Lung (tissue), 12 donors: ENCODE measurements around the gene SLC26A1. TPM values are rescaled to one million over a fixed set of nuclear protein-coding genes. Genes with fewer than 3 reads are reported as not detected.
A peak's percentile ranks its signal among the peaks of the same experiment; 100 is the strongest.

Source experiments
- ATAC-seq: fragments of 200-7000 bp; cut with Tn5 transposase; one replicate; pipeline ENCODE4 v1.9.1; 2020; ENCODE audit warnings: moderate number of reproducible peaks; ENCODE audit not compliant: insufficient read depth, low FRiP score
- DNase-seq, 3 donors: peaks; one replicate each; pipeline ENCODE4 v3.0.0-alpha.2; 2013 to 2017
- H3K27ac ChIP-seq, 2 donors: one replicate each; pipeline ENCODE4 v1.5.1; 2013; ENCODE audit warnings: mild to moderate bottlenecking in 2 of 2, moderate library complexity in 2 of 2, control low read depth in 1 of 2, inconsistent platforms in 1 of 2, low read depth in 1 of 2, low read length in 1 of 2
- H3K27me3 ChIP-seq, 3 donors: one replicate each; pipeline ENCODE4 v1.5.1; 2013; ENCODE audit warnings: low read length in 2 of 3; ENCODE audit not compliant: control insufficient read depth in 3 of 3, insufficient read depth in 3 of 3
- H3K36me3 ChIP-seq, 4 donors: one replicate each; pipeline ENCODE4 v1.5.1; 2013; ENCODE audit warnings: low read length in 4 of 4, mild to moderate bottlenecking in 1 of 4, moderate library complexity in 1 of 4; ENCODE audit not compliant: control insufficient read depth in 4 of 4, insufficient read depth in 4 of 4
- H3K4me1 ChIP-seq, 5 donors: one replicate each; pipeline ENCODE4 v1.5.1; 2013; ENCODE audit warnings: low read length in 5 of 5, mild to moderate bottlenecking in 2 of 5, moderate library complexity in 1 of 5; ENCODE audit not compliant: control insufficient read depth in 5 of 5, insufficient read depth in 5 of 5
- H3K4me3 ChIP-seq: one replicate; pipeline ENCODE4 v1.5.1; 2013; ENCODE audit warnings: mild to moderate bottlenecking, control low read depth, moderate library complexity
- H3K9ac ChIP-seq, 2 donors: one replicate each; pipeline ENCODE4 v1.5.1; 2013; ENCODE audit warnings: low read length in 2 of 2, control low read depth in 1 of 2; ENCODE audit not compliant: insufficient read depth in 1 of 2
- H3K9me3 ChIP-seq, 4 donors: one replicate each; pipeline ENCODE4 v1.5.1; 2013; ENCODE audit warnings: low read length in 3 of 4, mild to moderate bottlenecking in 1 of 4, moderate library complexity in 1 of 4; ENCODE audit not compliant: control insufficient read depth in 4 of 4, insufficient read depth in 3 of 4
- WGBS, 2 donors: extraction: QIAGEN DNeasy Blood & Tissue Kit; methylation state at CpG; one replicate each; pipeline ENCODE4 v1.1.7; 2013; 5-methylcytosine and 5-hydroxymethylcytosine counted together
- polyA plus RNA-seq, 2 donors: library from polyadenylated mRNA; stranded (reverse); fragments of 200-250 nt; gene quantifications; one replicate each; pipeline ENCODE4 v1.2.1, GENCODE V29; 2013
- total RNA-seq, 2 donors: library from RNA; depleted of rRNA in 1 of 2; stranded (reverse); fragments of >200 nt in 1 of 2; gene quantifications; one replicate each; pipeline ENCODE4 v1.2.1, GENCODE V29; 2014 to 2021
- TF ChIP-seq, protein P1 (sequence below): IDR thresholded peaks from 2 replicates; pipeline ENCODE4 v1.5.1; 2012; ENCODE audit warnings: mild to moderate bottlenecking; ENCODE audit errors: control extremely low read depth, extremely low read depth
- donor health status: control.
- donor health status: control.
- donor health status: Bipolar disorder and iron deficiency.
- donor health status: healthy.
- donor health status: DM: yes; HTN: yes; CAD: no.

SLC26A1 gene
- total and polyA plus RNA-seq, 4 donors: 0.20 to 0.83 (median 0.50) TPM

DNA sequence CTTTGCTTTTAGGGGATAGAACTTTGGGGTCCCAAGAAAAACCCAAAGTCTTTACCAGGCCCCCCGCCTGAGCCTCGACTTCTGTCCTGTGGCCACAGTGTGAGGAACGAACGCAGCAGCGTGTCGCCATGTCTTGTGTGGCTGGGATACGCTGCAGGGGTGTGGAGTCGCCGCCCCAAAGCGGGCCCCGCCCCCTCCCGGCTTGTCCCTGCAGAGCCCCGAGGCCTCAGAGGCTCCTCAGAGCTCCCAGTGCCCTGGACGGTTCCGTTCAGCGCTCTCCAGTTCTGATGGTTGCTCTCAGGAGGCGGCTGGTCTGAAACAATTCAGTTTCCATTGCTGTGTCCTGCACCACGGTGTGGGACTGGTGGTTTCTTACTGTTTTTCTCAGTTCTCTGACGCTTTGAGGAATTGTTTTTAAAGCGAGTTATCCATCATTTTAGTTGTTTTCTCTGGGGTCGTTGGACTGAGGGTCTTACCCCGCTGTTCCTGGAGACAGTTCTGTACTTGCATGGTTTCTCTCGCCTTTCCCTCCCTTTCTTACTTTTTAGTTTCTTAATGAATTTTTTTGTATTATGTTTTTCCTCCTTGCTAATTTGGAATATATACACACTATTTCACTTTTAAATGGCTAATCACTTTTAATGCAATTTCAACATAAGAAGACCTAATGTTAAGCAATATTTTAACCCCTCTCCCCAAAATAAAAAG lies 7.9 kb downstream of the SLC26A1 start:
- no peak overlapping the region for H3K9ac ChIP-seq
- peak overlapping the region in 1 of 2 donors; percentile 5 for H3K27ac ChIP-seq
- peaks cover 0 to 8% (median 0%) of the 10 kb centered on the region in 4 donors for H3K36me3 ChIP-seq
- WGBS, 2 donors: 36 to 50% methylated on average over 23 of the region's 23 CpGs
- ATAC-seq (peak; percentile 43), DNase-seq (peak; percentile 46 to 61 (median 59))
- TF ChIP-seq, protein P1, sequence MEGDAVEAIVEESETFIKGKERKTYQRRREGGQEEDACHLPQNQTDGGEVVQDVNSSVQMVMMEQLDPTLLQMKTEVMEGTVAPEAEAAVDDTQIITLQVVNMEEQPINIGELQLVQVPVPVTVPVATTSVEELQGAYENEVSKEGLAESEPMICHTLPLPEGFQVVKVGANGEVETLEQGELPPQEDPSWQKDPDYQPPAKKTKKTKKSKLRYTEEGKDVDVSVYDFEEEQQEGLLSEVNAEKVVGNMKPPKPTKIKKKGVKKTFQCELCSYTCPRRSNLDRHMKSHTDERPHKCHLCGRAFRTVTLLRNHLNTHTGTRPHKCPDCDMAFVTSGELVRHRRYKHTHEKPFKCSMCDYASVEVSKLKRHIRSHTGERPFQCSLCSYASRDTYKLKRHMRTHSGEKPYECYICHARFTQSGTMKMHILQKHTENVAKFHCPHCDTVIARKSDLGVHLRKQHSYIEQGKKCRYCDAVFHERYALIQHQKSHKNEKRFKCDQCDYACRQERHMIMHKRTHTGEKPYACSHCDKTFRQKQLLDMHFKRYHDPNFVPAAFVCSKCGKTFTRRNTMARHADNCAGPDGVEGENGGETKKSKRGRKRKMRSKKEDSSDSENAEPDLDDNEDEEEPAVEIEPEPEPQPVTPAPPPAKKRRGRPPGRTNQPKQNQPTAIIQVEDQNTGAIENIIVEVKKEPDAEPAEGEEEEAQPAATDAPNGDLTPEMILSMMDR: no peak
- no peak overlapping the region for H3K4me3 ChIP-seq
- H3K27me3 ChIP-seq: no peaks in the 10 kb centered on the region
- H3K9me3 ChIP-seq: no peaks in the 10 kb centered on the region
- peaks cover 0 to 21% (median 10%) of the 10 kb centered on the region in 5 donors for H3K4me1 ChIP-seq

DNA sequence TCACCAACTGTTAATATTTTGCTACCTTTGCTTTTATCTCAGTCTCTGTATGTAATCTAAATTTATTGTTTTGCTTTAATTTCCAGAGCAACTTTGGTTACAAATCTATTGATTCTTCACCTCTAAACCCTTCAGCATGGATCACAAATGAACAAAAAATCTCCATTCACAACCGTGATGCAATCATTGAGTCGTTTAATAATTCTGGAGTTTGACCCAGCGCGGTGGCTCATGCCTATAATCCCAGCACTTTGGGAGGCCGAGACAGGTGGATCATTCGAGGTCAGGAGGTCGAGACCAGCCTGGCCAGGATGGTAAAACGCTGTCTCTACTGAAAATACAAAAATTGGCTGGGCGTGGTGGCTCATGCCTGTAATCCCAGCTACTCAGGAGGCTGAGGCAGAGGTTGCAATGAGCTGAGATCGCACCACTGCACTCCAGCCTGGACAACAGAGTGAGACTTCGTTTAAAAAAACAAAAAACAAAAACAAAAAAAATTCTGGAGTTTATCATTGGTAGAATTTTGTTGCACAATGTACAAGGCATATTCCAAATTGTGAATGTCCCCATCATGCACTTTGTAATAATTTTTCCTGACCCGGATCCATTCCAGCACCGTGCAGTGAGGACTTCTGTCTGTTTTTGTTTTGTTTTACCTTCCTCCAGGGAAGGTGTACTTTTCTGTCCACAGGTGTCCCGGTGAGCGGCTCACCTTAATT lies 8.7 kb downstream of the SLC26A1 start:
- no peak for DNase-seq
- Histone ChIP-seq H3K9me3 (no peaks in the 10 kb centered on the region), H3K27ac (no peak overlapping the region), H3K9ac (no peak overlapping the region), H3K27me3 (no peaks in the 10 kb centered on the region), H3K4me3 (no peak overlapping the region), H3K4me1 (peaks cover 0 to 21% (median 10%) of the 10 kb centered on the region in 5 donors), H3K36me3 (no peaks in the 10 kb centered on the region)
- TF ChIP-seq, protein P1: no peak
- WGBS, 2 donors: 80 to 85% methylated on average over 15 of the region's 15 CpGs
- ATAC-seq: no peak

GRCh38 chr4:982814-983213 lies 10.4 kb downstream of the SLC26A1 start:
- H3K36me3 ChIP-seq: no peaks in the 10 kb centered on the region
- WGBS, 2 donors: 97% methylated on average over 15 of the region's 15 CpGs
- no peak overlapping the region for H3K4me3 ChIP-seq
- H3K27me3 ChIP-seq: no peaks in the 10 kb centered on the region
- no peak overlapping the region for H3K9ac ChIP-seq
- H3K4me1 ChIP-seq: peaks cover 0 to 21% (median 12%) of the 10 kb centered on the region in 5 donors
- H3K9me3 ChIP-seq: no peaks in the 10 kb centered on the region
- no peak overlapping the region for H3K27ac ChIP-seq
- ATAC-seq: no peak
- TF ChIP-seq, protein P1: no peak
- no peak for DNase-seq
